HL-60 (cell line): ENCODE measurements around the gene INO80C.
A peak's percentile ranks its signal among the peaks of the same experiment; 100 is the strongest.

Experiments used
- DNase-seq, 2 experiments: peaks; one replicate each; pipeline ENCODE4 v3.0.0-alpha.2; 2010 to 2020; ENCODE audit warnings: low read depth in 1 of 2, low spot score in 1 of 2
- H3K27ac ChIP-seq: fragments of 250-450 bp; sonication (Bioruptor Pico); replicated peaks from 2 replicates; pipeline ENCODE4 v1.5.1; 2020; ENCODE audit warnings: mild to moderate bottlenecking, moderate library complexity
- H3K27me3 ChIP-seq: fragments of 250-450 bp; sonication (Bioruptor Pico); 2 replicates; pipeline ENCODE4 v1.5.1; 2021; ENCODE audit warnings: mild to moderate bottlenecking, moderate library complexity; ENCODE audit not compliant: insufficient read depth, poor library complexity, severe bottlenecking
- H3K4me3 ChIP-seq: replicated peaks from 2 replicates; pipeline ENCODE4 v1.5.1; 2011; ENCODE audit warnings: mild to moderate bottlenecking, control low read depth, low read length; ENCODE audit not compliant: insufficient read depth
- GABPA ChIP-seq: IDR thresholded peaks from 2 replicates; pipeline ENCODE4 v1.6.1; 2012; ENCODE audit warnings: low read depth
- POLR2AphosphoS5 ChIP-seq: IDR thresholded peaks from 2 replicates; pipeline ENCODE4 v1.6.1; 2012; ENCODE audit warnings: low read depth
- SPI1 ChIP-seq: IDR thresholded peaks from 2 replicates; pipeline ENCODE4 v1.6.1; 2012; ENCODE audit warnings: low read depth, mild to moderate bottlenecking, borderline replicate concordance
- long read RNA-seq: library from polyadenylated mRNA; unstranded; transcript quantifications from one replicate; pipeline ENCODE4 v2.0.0, GENCODE V29; 2020
- TF ChIP-seq, protein P1 (sequence below): IDR thresholded peaks from one replicate; pipeline ENCODE4 v1.5.1; 2011; ENCODE audit warnings: low read length, control low read depth, inconsistent platforms; ENCODE audit not compliant: insufficient read depth
- TF ChIP-seq, protein P2 (sequence below): IDR thresholded peaks from 2 replicates; pipeline ENCODE4 v1.6.1; 2012; ENCODE audit warnings: low read depth; ENCODE audit not compliant: insufficient replicate concordance

The INO80C gene, protein sequence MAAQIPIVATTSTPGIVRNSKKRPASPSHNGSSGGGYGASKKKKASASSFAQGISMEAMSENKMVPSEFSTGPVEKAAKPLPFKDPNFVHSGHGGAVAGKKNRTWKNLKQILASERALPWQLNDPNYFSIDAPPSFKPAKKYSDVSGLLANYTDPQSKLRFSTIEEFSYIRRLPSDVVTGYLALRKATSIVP
- long read RNA-seq, transcript INO80C-202 (5 exons, 974 nt): major isoform, 7 of 16 reads
- long read RNA-seq, partial matches to known transcripts: 0 of 16 reads
- long read RNA-seq, other reads (novel, unspliced or antisense): 7 of 16 reads

DNA sequence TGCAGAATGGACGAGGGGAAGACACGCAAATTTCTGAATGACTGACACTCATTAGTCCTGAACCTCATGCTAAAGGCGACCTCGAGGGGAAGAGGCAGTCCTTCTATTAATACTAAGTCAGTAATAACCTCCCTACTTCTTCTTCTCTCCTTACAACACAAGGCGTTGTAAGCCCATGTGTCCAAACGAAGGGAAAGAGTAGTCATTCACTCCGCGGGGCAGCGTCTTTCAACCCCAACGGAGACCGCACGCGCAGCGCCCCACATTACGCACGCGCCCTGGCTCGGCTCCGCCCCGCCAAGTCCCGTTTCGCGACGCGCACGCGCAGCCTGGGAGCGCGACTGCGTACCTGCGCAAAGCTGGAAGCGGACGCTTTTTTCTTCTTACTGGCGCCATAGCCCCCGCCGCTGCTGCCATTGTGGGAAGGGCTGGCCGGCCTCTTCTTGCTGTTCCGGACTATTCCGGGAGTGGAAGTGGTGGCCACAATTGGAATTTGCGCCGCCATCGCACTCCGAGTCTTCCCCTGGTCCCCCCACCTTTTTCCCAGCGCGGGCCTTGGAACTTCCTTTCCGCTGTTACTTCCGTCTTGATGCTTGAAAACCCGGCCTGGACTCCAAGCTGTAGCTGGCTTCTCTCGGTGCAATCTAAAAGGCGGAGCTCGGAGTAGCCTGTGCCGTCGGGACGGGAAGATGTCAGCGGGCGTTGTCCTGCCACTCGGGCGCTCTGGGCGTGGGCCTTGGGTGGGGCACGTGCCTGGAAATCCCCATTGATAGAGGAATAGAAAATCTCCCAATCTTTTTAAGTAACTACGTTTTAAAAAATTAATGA is at the start of gene INO80C:
Gene INO80C, minus strand, starts transcription at position 591 of the 828 bp plus-strand sequence. Its CDS starts 86 bp downstream, at position 505.
- DNase-seq: peak; percentile 97 to 98
- H3K27ac ChIP-seq: peak within 1 kb of the TSS; percentile 98
- no peaks in the 10 kb centered on the region for H3K27me3 ChIP-seq
- TF ChIP-seq POLR2AphosphoS5 (peak; percentile 99), SPI1 (peak; percentile 88), GABPA (peak; percentile 82)
- TF ChIP-seq, protein P1, sequence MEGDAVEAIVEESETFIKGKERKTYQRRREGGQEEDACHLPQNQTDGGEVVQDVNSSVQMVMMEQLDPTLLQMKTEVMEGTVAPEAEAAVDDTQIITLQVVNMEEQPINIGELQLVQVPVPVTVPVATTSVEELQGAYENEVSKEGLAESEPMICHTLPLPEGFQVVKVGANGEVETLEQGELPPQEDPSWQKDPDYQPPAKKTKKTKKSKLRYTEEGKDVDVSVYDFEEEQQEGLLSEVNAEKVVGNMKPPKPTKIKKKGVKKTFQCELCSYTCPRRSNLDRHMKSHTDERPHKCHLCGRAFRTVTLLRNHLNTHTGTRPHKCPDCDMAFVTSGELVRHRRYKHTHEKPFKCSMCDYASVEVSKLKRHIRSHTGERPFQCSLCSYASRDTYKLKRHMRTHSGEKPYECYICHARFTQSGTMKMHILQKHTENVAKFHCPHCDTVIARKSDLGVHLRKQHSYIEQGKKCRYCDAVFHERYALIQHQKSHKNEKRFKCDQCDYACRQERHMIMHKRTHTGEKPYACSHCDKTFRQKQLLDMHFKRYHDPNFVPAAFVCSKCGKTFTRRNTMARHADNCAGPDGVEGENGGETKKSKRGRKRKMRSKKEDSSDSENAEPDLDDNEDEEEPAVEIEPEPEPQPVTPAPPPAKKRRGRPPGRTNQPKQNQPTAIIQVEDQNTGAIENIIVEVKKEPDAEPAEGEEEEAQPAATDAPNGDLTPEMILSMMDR: no peak
- TF ChIP-seq, protein P2, sequence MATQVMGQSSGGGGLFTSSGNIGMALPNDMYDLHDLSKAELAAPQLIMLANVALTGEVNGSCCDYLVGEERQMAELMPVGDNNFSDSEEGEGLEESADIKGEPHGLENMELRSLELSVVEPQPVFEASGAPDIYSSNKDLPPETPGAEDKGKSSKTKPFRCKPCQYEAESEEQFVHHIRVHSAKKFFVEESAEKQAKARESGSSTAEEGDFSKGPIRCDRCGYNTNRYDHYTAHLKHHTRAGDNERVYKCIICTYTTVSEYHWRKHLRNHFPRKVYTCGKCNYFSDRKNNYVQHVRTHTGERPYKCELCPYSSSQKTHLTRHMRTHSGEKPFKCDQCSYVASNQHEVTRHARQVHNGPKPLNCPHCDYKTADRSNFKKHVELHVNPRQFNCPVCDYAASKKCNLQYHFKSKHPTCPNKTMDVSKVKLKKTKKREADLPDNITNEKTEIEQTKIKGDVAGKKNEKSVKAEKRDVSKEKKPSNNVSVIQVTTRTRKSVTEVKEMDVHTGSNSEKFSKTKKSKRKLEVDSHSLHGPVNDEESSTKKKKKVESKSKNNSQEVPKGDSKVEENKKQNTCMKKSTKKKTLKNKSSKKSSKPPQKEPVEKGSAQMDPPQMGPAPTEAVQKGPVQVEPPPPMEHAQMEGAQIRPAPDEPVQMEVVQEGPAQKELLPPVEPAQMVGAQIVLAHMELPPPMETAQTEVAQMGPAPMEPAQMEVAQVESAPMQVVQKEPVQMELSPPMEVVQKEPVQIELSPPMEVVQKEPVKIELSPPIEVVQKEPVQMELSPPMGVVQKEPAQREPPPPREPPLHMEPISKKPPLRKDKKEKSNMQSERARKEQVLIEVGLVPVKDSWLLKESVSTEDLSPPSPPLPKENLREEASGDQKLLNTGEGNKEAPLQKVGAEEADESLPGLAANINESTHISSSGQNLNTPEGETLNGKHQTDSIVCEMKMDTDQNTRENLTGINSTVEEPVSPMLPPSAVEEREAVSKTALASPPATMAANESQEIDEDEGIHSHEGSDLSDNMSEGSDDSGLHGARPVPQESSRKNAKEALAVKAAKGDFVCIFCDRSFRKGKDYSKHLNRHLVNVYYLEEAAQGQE: peak; percentile 78
- peak within 1 kb of the TSS; percentile 57 for H3K4me3 ChIP-seq

DNA sequence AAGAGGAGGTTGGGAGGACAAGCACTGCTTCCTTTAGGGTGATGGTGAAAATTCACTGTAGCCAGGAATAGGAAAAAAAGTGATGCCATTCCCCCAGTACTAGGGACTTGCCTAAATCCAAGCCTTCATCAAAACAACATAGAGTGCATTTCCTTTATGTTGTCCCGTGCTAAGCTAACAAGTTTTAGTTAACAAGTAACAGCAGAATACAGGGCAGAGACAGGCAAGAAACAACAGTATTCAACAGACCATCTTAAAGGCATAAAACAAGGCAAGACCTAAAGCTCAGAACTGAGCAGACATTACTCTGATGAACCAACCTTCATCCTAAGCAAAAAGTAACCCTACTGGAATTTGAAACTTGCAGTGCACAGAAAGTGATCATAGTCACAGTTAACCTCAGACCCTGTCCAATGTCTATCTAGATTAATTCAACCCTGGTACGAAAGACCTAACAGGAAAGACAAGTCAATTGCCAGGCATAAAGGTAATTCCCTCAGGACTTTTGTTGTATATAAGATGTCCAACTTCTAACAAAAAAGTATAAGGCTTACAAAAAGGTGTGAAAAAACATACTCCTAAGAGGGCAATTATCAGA is 49.3 kb upstream of the INO80C start:
- DNase-seq: no peak
- no peak overlapping the region for H3K27ac ChIP-seq
- TF ChIP-seq, protein P2: no peak
- no peak for TF ChIP-seq POLR2AphosphoS5
- no peak for TF ChIP-seq SPI1
- TF ChIP-seq, protein P1: no peak
- TF ChIP-seq GABPA: no peak
- H3K27me3 ChIP-seq: no peaks in the 10 kb centered on the region
- H3K4me3 ChIP-seq: no peak overlapping the region

DNA sequence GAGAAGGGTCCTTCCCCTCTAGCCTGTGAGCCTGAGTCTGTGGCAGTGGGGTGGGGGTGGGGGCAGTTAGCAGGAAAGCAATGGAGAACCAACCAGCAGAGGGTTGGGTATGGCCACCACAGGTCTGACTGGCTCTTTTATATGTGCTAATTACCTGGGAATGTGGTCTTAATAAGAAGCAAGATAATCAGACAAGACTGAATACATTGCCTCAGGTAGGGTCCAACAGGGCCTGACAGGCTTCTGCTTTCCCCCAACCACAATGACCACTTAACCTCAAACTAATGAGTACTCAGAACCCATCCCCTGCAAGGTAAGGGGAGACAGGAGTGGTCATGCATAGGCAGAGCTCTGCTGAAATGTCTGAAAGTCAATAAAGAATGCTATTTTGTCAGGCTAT is 44.6 kb upstream of the INO80C start:
- no peak for DNase-seq
- no peak overlapping the region for H3K27ac ChIP-seq
- no peaks in the 10 kb centered on the region for H3K27me3 ChIP-seq
- no peak overlapping the region for H3K4me3 ChIP-seq
- no peak for TF ChIP-seq SPI1
- TF ChIP-seq GABPA: no peak
- TF ChIP-seq, protein P1: no peak
- TF ChIP-seq, protein P2: no peak
- no peak for TF ChIP-seq POLR2AphosphoS5
